ENCODE measurements around the gene LRRC63. TPM values are rescaled to one million over a fixed set of nuclear protein-coding genes. Genes with fewer than 3 reads are reported as not detected.

Gene LRRC63
- total and polyA plus RNA-seq, 2 of the 4 experiments (the other 2 are of a cell fraction): not detected

DNA sequence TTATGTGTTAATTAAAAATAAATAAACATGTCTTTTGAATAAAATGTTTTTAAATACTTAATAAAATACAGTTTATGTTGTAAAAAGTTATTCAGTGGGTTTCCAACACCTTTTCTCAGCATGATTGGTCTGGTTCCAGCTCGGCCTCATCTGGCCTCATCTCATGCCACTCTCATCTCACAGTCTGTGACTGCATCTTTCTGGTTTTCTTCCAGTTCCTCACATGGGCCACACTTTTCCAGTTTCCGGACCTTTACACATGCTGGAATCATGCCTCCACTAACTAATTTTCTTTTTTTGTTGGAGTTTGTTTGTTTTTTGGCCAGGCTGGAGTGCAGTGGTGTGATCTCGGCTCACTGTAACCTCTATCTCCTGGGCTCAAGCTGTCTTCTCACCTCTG, 92.8 kb downstream of the LRRC63 start:
- H3K9ac ChIP-seq (ENCODE audit: low read depth, low read length): no peak overlapping the region
- H3K79me1 ChIP-seq (ENCODE audit: low read depth in 1 of 2, low read length in 2 of 2): no peaks in the 10 kb centered on the region
- in situ Hi-C loops (cut with MboI; ENCODE audit: low sequenced_read_pairs): no loop called here
- H3K4me2 ChIP-seq (ENCODE audit: low read depth, low read length): no peak overlapping the region
- H3K4ac ChIP-seq (ENCODE audit: low read depth, low read length): no peak overlapping the region
- no peak overlapping the region for H4K8ac ChIP-seq (ENCODE audit: low read depth in 2 of 2, low read length in 2 of 2)
- no peak overlapping the region for H2AFZ ChIP-seq (replicated peaks; ENCODE audit: low read length, poor library complexity)
- ChIA-PET CTCF (interaction anchor here (0.6 kb wide), 1 partner anchor 231 kb away, joined by 3 read pairs; no protein-coding TSS in a partner anchor), POLR2A (ENCODE audit: unreplicated experiment) (no interaction called here)
- BruUV-seq (replicated peaks): no TSS peak
- no peak overlapping the region for H3K4me3 ChIP-seq (ENCODE audit: insufficient read depth, low read depth, low read length)
- intact Hi-C loops (cut with micrococcal nuclease): no loop called here
- H3K4me1 ChIP-seq (ENCODE audit: control insufficient read depth, insufficient read depth, low read length): no peaks in the 10 kb centered on the region
- no peaks in the 10 kb centered on the region for H4K20me1 ChIP-seq (ENCODE audit: insufficient read depth, low read length)
- H3K23ac ChIP-seq (ENCODE audit: low read depth, low read length): no peak overlapping the region
- dilution Hi-C loops (cut with HindIII; ENCODE audit: low sequenced_read_pairs, unreplicated experiment): no loop called here
- H2BK120ac ChIP-seq (ENCODE audit: low read depth, low read length): no peak overlapping the region
- TF ChIP-seq MAFK (IDR thresholded peaks at IDR 0.05; ENCODE audit: low read depth, low read length) (no peak), BHLHE40 (IDR thresholded peaks at IDR 0.05; ENCODE audit: low read depth, low read length) (no peak), POLR2A (IDR thresholded peaks at IDR 0.05; ENCODE audit: low read depth, low read length) (no peak), RAD21 (IDR thresholded peaks at IDR 0.05; ENCODE audit: low read length) (no peak), MAZ (IDR thresholded peaks at IDR 0.05; ENCODE audit: borderline replicate concordance, low read depth, low read length) (no peak), SMC3 (IDR thresholded peaks at IDR 0.05; ENCODE audit: low read depth, low read length) (no peak), RFX5 (IDR thresholded peaks at IDR 0.05; ENCODE audit: low read depth, low read length) (no peak), NFE2L2 (IDR thresholded peaks at IDR 0.05; ENCODE audit: low read depth, low read length) (no peak), RCOR1 (IDR thresholded peaks at IDR 0.05; ENCODE audit: insufficient replicate concordance, low read length) (no peak), FOS (IDR thresholded peaks at IDR 0.05; ENCODE audit: low read depth, low read length) (no peak), MXI1 (IDR thresholded peaks at IDR 0.05; ENCODE audit: borderline replicate concordance, low read depth, low read length) (no peak), CEBPB (IDR thresholded peaks at IDR 0.05; ENCODE audit: low read depth, low read length) (no peak), CHD1 (IDR thresholded peaks at IDR 0.05; ENCODE audit: low read depth, low read length) (no peak)
- TF ChIP-seq, protein P1, sequence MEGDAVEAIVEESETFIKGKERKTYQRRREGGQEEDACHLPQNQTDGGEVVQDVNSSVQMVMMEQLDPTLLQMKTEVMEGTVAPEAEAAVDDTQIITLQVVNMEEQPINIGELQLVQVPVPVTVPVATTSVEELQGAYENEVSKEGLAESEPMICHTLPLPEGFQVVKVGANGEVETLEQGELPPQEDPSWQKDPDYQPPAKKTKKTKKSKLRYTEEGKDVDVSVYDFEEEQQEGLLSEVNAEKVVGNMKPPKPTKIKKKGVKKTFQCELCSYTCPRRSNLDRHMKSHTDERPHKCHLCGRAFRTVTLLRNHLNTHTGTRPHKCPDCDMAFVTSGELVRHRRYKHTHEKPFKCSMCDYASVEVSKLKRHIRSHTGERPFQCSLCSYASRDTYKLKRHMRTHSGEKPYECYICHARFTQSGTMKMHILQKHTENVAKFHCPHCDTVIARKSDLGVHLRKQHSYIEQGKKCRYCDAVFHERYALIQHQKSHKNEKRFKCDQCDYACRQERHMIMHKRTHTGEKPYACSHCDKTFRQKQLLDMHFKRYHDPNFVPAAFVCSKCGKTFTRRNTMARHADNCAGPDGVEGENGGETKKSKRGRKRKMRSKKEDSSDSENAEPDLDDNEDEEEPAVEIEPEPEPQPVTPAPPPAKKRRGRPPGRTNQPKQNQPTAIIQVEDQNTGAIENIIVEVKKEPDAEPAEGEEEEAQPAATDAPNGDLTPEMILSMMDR (conservative IDR thresholded peaks at IDR 0.05; ENCODE audit: low read depth, low read length): no peak
- TF ChIP-seq, protein P2, sequence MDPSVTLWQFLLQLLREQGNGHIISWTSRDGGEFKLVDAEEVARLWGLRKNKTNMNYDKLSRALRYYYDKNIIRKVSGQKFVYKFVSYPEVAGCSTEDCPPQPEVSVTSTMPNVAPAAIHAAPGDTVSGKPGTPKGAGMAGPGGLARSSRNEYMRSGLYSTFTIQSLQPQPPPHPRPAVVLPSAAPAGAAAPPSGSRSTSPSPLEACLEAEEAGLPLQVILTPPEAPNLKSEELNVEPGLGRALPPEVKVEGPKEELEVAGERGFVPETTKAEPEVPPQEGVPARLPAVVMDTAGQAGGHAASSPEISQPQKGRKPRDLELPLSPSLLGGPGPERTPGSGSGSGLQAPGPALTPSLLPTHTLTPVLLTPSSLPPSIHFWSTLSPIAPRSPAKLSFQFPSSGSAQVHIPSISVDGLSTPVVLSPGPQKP (IDR thresholded peaks at IDR 0.05; ENCODE audit: borderline replicate concordance, low read depth, low read length): no peak
- TF ChIP-seq, protein P3, sequence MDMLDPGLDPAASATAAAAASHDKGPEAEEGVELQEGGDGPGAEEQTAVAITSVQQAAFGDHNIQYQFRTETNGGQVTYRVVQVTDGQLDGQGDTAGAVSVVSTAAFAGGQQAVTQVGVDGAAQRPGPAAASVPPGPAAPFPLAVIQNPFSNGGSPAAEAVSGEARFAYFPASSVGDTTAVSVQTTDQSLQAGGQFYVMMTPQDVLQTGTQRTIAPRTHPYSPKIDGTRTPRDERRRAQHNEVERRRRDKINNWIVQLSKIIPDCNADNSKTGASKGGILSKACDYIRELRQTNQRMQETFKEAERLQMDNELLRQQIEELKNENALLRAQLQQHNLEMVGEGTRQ (IDR thresholded peaks at IDR 0.05; ENCODE audit: low read depth, low read length): no peak
- no peaks in the 10 kb centered on the region for H3K9me1 ChIP-seq (ENCODE audit: insufficient read depth, low read length)
- no peak overlapping the region for H2AK9ac ChIP-seq (replicated peaks; ENCODE audit: low read depth, low read length, poor library complexity)
- no peak overlapping the region for H2BK20ac ChIP-seq (ENCODE audit: low read depth, low read length)
- no peak for DNase-seq
- no peak overlapping the region for H2AK5ac ChIP-seq (ENCODE audit: low read depth, low read length)
- H2BK5ac ChIP-seq (ENCODE audit: low read depth, low read length, poor library complexity, severe bottlenecking): no peak overlapping the region
- ATAC-seq (ENCODE audit: low read depth): no peak
- no peak overlapping the region for H3K14ac ChIP-seq (replicated peaks; ENCODE audit: low read depth, low read length)
- H3K18ac ChIP-seq (ENCODE audit: low read depth, low read length): no peak overlapping the region
- no peaks in the 10 kb centered on the region for H3K9me3 ChIP-seq (ENCODE audit: control insufficient read depth, insufficient read depth, low read length)
- no peak overlapping the region for H2BK15ac ChIP-seq (ENCODE audit: low read depth, low read length)
- 40% methylated on average over 1 of the region's 3 CpGs; no CpG with 5 or more reads in 1 of the 2 experiments for WGBS, 2 experiments (ENCODE audit: extremely low coverage in 2 of 2, insufficient read length in 1 of 2)
- H4K91ac ChIP-seq (ENCODE audit: insufficient read depth, low read depth, low read length): no peak overlapping the region
- H3K36me3 ChIP-seq (ENCODE audit: control insufficient read depth, insufficient read depth, low read length): no peaks in the 10 kb centered on the region
- no peak overlapping the region for H3K56ac ChIP-seq (ENCODE audit: extremely low read depth, insufficient read depth, low read length)
- H4K5ac ChIP-seq (ENCODE audit: low read depth, low read length): no peak overlapping the region
- no peak overlapping the region for H3K27ac ChIP-seq (ENCODE audit: insufficient read depth, low read length)
- no peaks in the 10 kb centered on the region for H3K27me3 ChIP-seq (ENCODE audit: control insufficient read depth, insufficient read depth, low read length)
